GM12878 (cell line): ENCODE data around the gene PBLD. TPM values are rescaled to one million over a fixed set of nuclear protein-coding genes. Genes with fewer than 3 reads are reported as not detected.

Experiments used
- CHD1 ChIP-seq: IDR thresholded peaks from 2 replicates; pipeline ENCODE4 v1.6.1; 2012; ENCODE audit warnings: low read depth, low read length, improper control_type of control experiment
- CREM ChIP-seq: IDR thresholded peaks from 2 replicates; pipeline ENCODE4 v1.6.1; 2014; ENCODE audit warnings: antibody characterized with exemption, low read depth
- E2F4 ChIP-seq: IDR thresholded peaks from 2 replicates; pipeline ENCODE4 v1.6.1; 2012; ENCODE audit warnings: low read depth, low read length, improper control_type of control experiment
- EGR1 ChIP-seq, 2 experiments: IDR thresholded peaks; 1 replicate in 1 of 2; 2 replicates in 1 of 2; pipeline ENCODE4 v1.6.1; 2011 to 2012; ENCODE audit warnings: low read depth in 2 of 2, low read length in 2 of 2, borderline replicate concordance in 1 of 2, mild to moderate bottlenecking in 1 of 2, moderate library complexity in 1 of 2
- FOXM1 ChIP-seq: IDR thresholded peaks from 2 replicates; pipeline ENCODE4 v1.6.1; 2012; ENCODE audit warnings: low read depth, mild to moderate bottlenecking, inconsistent platforms, low read length, moderate library complexity
- GATAD2B ChIP-seq: fragments of 450-650 bp; conservative IDR thresholded peaks from 2 replicates; pipeline ENCODE4 v1.6.1; 2017; ENCODE audit warnings: low read depth, mild to moderate bottlenecking, moderate library complexity
- MAX ChIP-seq: IDR thresholded peaks from 2 replicates; pipeline ENCODE4 v1.6.1; 2012; ENCODE audit warnings: low read depth, low read length, improper control_type of control experiment
- MEF2A ChIP-seq: IDR thresholded peaks from 2 replicates; pipeline ENCODE4 v1.6.1; 2011; ENCODE audit warnings: low read depth, mild to moderate bottlenecking, low read length, moderate library complexity; ENCODE audit not compliant: insufficient read depth
- MYB ChIP-seq: fragments of 150-350 bp; IDR thresholded peaks from 2 replicates; pipeline ENCODE4 v1.6.1; 2014; ENCODE audit warnings: mild to moderate bottlenecking, low read depth, low read length, borderline replicate concordance
- NFIC ChIP-seq: IDR thresholded peaks from 2 replicates; pipeline ENCODE4 v1.6.1; 2012; ENCODE audit warnings: low read depth, mild to moderate bottlenecking, inconsistent platforms, low read length, moderate library complexity
- PKNOX1 ChIP-seq: fragments of 450-650 bp; IDR thresholded peaks from 2 replicates; pipeline ENCODE4 v1.6.1; 2016; ENCODE audit warnings: mild to moderate bottlenecking
- POLR2AphosphoS5 ChIP-seq: IDR thresholded peaks from 2 replicates; pipeline ENCODE4 v1.6.1; 2011; ENCODE audit warnings: mild to moderate bottlenecking, low read length, inconsistent platforms
- PRDM15 ChIP-seq: fragments of 450-650 bp; formaldehyde crosslinking; IDR thresholded peaks from 2 replicates; pipeline ENCODE4 v1.4.0; 2020; ENCODE audit warnings: mild to moderate bottlenecking, moderate library complexity
- RB1 ChIP-seq: fragments of 450-650 bp; formaldehyde crosslinking; IDR thresholded peaks from 2 replicates; pipeline ENCODE4 v1.6.1; 2017; ENCODE audit warnings: mild to moderate bottlenecking, borderline replicate concordance
- RBBP5 ChIP-seq: fragments of 200-600 bp; sonication (generic); conservative IDR thresholded peaks from 2 replicates; pipeline ENCODE4 v1.6.1; 2016
- RELA ChIP-seq: fragments of 450-650 bp; IDR thresholded peaks from 2 replicates; pipeline ENCODE4 v1.8.0; 2014; ENCODE audit warnings: borderline replicate concordance; ENCODE audit not compliant: partially characterized antibody
- SMAD5 ChIP-seq: IDR thresholded peaks from 2 replicates; pipeline ENCODE4 v1.6.1; 2016; ENCODE audit warnings: antibody characterized with exemption, low read depth
- SP1 ChIP-seq: IDR thresholded peaks from one replicate; pipeline ENCODE4 v1.6.1; 2011; ENCODE audit warnings: low read depth, low read length
- SRF ChIP-seq, 2 experiments: IDR thresholded peaks; 2 replicates each; pipeline ENCODE4 v1.6.1; 2011; ENCODE audit warnings: low read depth in 2 of 2, low read length in 2 of 2, mild to moderate bottlenecking in 1 of 2, moderate library complexity in 1 of 2
- SUPT20H ChIP-seq: IDR thresholded peaks from 2 replicates; pipeline ENCODE4 v1.6.1; 2011; ENCODE audit warnings: low read depth, mild to moderate bottlenecking, low read length, moderate library complexity, borderline replicate concordance; ENCODE audit not compliant: control insufficient read depth
- ZNF217 ChIP-seq: fragments of 450-650 bp; IDR thresholded peaks from 2 replicates; pipeline ENCODE4 v1.6.1; 2017; ENCODE audit warnings: antibody characterized with exemption, mild to moderate bottlenecking
- ZNF274 ChIP-seq: IDR thresholded peaks from one replicate; pipeline ENCODE4 v1.8.0; 2011; ENCODE audit not compliant: insufficient read length, insufficient read depth
- polyA plus RNA-seq, 11 experiments: library from polyadenylated mRNA; depleted of rRNA in 4 of 11; unstranded in 6 of 11; stranded (reverse) in 5 of 11; fragments of >200 nt; fragmentation: Nextera tagmentation in 4 of 11; fragmentation: Illumina TruSeq in 1 of 11; extraction: Ambion mirVana in 4 of 11; extraction: Trizol in 1 of 11; gene quantifications; 1 replicate in 1 of 11; 2 replicates in 10 of 11; pipeline versions ENCODE4 v1.2.1 to v1.2.3, GENCODE V29; 2011 to 2016; ENCODE audit warnings: inconsistent platforms in 2 of 11, missing spikeins in 2 of 11, low read depth in 1 of 11
- total RNA-seq, 4 experiments: library from RNA; depleted of rRNA in 3 of 4; stranded (reverse); fragments of >200 nt in 3 of 4; fragmentation: Illumina TruSeq in 1 of 4; extraction: Trizol in 1 of 4; gene quantifications; 2 replicates each; pipeline versions ENCODE4 v1.2.1 to v1.2.3, GENCODE V29; 2013 to 2021
- TF ChIP-seq, protein P1 (sequence below): fragments of 450-650 bp; IDR thresholded peaks from 2 replicates; pipeline ENCODE4 v1.6.1; 2018; ENCODE audit warnings: borderline replicate concordance, mild to moderate bottlenecking; ENCODE audit not compliant: partially characterized antibody

The PBLD gene
- total and polyA plus RNA-seq, 10 of the 15 experiments (the other 5 are each of a cell fraction or from before 2014, with no cell fraction given), result 0.68 to 2.8 (median 1.7) TPM

DNA sequence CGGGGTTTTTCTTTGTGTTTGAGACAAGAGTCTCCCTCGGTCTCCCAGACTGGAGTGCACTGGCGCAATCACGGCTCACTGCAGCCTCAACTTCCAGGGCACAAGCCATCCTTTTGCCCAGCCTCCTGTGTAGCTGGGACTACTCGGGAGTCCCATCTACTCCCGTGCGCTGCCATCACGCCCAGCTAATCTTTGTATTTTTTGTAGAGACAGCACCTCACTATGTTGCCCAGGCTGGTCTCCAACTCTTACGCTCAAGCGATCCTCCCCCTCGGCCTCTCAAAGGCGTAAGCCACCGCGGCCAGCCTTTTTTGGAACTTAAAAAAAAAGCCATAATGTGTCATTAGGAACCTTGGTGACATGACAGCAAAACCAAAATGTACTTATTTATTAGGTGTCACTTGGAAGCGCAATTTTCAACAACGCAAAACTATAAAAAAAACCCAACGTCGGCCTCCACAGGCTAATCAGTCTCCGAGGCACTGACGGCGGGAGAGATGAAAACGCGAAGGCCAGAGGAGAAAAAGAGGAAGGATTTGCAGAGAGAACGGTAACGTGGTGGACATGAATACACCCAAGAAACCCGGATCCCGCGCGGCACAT lies 1.8 kb downstream of the PBLD start (continued):
- TF ChIP-seq, protein P1, sequence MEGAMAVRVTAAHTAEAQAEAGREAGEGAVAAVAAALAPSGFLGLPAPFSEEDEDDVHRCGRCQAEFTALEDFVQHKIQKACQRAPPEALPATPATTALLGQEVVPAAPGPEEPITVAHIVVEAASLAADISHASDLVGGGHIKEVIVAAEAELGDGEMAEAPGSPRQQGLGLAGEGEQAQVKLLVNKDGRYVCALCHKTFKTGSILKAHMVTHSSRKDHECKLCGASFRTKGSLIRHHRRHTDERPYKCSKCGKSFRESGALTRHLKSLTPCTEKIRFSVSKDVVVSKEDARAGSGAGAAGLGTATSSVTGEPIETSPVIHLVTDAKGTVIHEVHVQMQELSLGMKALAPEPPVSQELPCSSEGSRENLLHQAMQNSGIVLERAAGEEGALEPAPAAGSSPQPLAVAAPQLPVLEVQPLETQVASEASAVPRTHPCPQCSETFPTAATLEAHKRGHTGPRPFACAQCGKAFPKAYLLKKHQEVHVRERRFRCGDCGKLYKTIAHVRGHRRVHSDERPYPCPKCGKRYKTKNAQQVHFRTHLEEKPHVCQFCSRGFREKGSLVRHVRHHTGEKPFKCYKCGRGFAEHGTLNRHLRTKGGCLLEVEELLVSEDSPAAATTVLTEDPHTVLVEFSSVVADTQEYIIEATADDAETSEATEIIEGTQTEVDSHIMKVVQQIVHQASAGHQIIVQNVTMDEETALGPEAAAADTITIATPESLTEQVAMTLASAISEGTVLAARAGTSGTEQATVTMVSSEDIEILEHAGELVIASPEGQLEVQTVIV, result no peak
- TF ChIP-seq CREM (0 out of 2 replicates have a peak, but pooled peaks have one; percentile 10), SP1 (no peak), NFIC (0 out of 2 replicates have a peak, but pooled peaks have one; percentile 20), ZNF217 (no peak), SMAD5 (no peak; the same call in 1 of the 2 replicates), MYB (no peak), MEF2A (no peak), SRF (IDR thresholded peaks at IDR 0.05; ENCODE audit: low read depth in 2 of 2, low read length in 2 of 2) (no peak), GATAD2B (no peak), CHD1 (no peak), RBBP5 (no peak), ZNF274 (no peak), E2F4 (peak; percentile 57; the same call in 1 of the 2 replicates), PKNOX1 (no peak), POLR2AphosphoS5 (no peak), EGR1 (IDR thresholded peaks at IDR 0.05; ENCODE audit: borderline replicate concordance in 1 of 2, low read depth in 2 of 2, low read length in 2 of 2) (no peak), SUPT20H (no peak), MAX (no peak), RELA (no peak), PRDM15 (CRISPR knock-in tag) (no peak), FOXM1 (0 out of 2 replicates have a peak, but pooled peaks have one; percentile 18), RB1 (no peak)
